IMR-90 (cell line): Measurements from ENCODE around the gene ADISSP. TPM values are rescaled to one million over a fixed set of nuclear protein-coding genes. Genes with fewer than 3 reads are reported as not detected.

Experiments
- ATAC-seq: fragments of 200-7000 bp; cut with Tn5 transposase; 2 replicates; pipeline ENCODE4 v1.9.1; 2020; ENCODE audit warnings: low read depth, mild to moderate bottlenecking, moderate library complexity
- BruUV-seq: library from RNA; stranded (reverse); fragments of 400-500 nt; replicated peaks from 2 replicates; lab custom pipeline; 2021; lab: Mats Ljungman, UMichigan
- CTCF ChIA-PET: fragments of 300-600 bp; formaldehyde crosslinking; extraction: SDS; loops from one replicate; lab custom pipeline; 2021; ENCODE audit warnings: antibody characterized with exemption; lab: Yijun Ruan, JAX
- POLR2A ChIA-PET: fragments of 300-600 bp; sonication (Branson Sonifier 250); formaldehyde crosslinking; loops from one replicate; lab custom pipeline; 2022; ENCODE audit warnings: antibody characterized with exemption; ENCODE audit not compliant: unreplicated experiment; lab: Charles Lee
- DNase-seq: peaks from one replicate; pipeline ENCODE4 v3.0.0; 2013
- H2AFZ ChIP-seq: replicated peaks from 2 replicates; pipeline ENCODE3; 2013; ENCODE audit warnings: low read length, mild to moderate bottlenecking; ENCODE audit not compliant: poor library complexity
- H2AK5ac ChIP-seq: 2 replicates; pipeline ENCODE4 v1.6.1; 2013; ENCODE audit warnings: low read depth, low read length, inconsistent platforms
- H2AK9ac ChIP-seq: replicated peaks from 2 replicates; pipeline ENCODE3; 2013; ENCODE audit warnings: mild to moderate bottlenecking, low read depth, low read length, moderate library complexity; ENCODE audit not compliant: poor library complexity
- H2BK120ac ChIP-seq: 2 replicates; pipeline ENCODE4 v1.6.1; 2013; ENCODE audit warnings: low read depth, low read length, inconsistent platforms
- H2BK15ac ChIP-seq: 3 replicates; pipeline ENCODE4 v1.6.1; 2013; ENCODE audit warnings: low read depth, low read length, inconsistent platforms
- H2BK20ac ChIP-seq: 2 replicates; pipeline ENCODE4 v1.6.1; 2013; ENCODE audit warnings: low read depth, mild to moderate bottlenecking, inconsistent platforms, low read length, moderate library complexity
- H2BK5ac ChIP-seq: 2 replicates; pipeline ENCODE4 v1.6.1; 2013; ENCODE audit warnings: mild to moderate bottlenecking, low read depth, low read length, inconsistent platforms; ENCODE audit not compliant: poor library complexity, severe bottlenecking
- H3K14ac ChIP-seq: replicated peaks from 2 replicates; pipeline ENCODE4 v1.6.1; 2013; ENCODE audit warnings: low read depth, low read length, inconsistent platforms
- H3K18ac ChIP-seq: 2 replicates; pipeline ENCODE4 v1.6.1; 2013; ENCODE audit warnings: low read depth, low read length, control low read depth
- H3K23ac ChIP-seq: 2 replicates; pipeline ENCODE4 v1.6.1; 2013; ENCODE audit warnings: low read depth, low read length, inconsistent platforms
- H3K27ac ChIP-seq: 2 replicates; pipeline ENCODE4 v1.5.1; 2013; ENCODE audit warnings: mild to moderate bottlenecking, control low read depth, low read length; ENCODE audit not compliant: insufficient read depth
- H3K27me3 ChIP-seq: 2 replicates; pipeline ENCODE4 v1.6.1; 2013; ENCODE audit warnings: low read length; ENCODE audit not compliant: control insufficient read depth, insufficient read depth
- H3K36me3 ChIP-seq: 2 replicates; pipeline ENCODE4 v1.6.1; 2013; ENCODE audit warnings: low read length, mixed read lengths; ENCODE audit not compliant: control insufficient read depth, insufficient read depth
- H3K4ac ChIP-seq: 2 replicates; pipeline ENCODE4 v1.6.1; 2013; ENCODE audit warnings: low read depth, low read length, inconsistent platforms
- H3K4me1 ChIP-seq: 2 replicates; pipeline ENCODE4 v1.6.1; 2013; ENCODE audit warnings: low read length, mixed read lengths; ENCODE audit not compliant: control insufficient read depth, insufficient read depth
- H3K4me2 ChIP-seq: 2 replicates; pipeline ENCODE4 v1.6.1; 2013; ENCODE audit warnings: low read depth, mild to moderate bottlenecking, control low read depth, low read length, moderate library complexity
- H3K4me3 ChIP-seq: 2 replicates; pipeline ENCODE4 v1.5.1; 2013; ENCODE audit warnings: low read depth, mild to moderate bottlenecking, control low read depth, low read length, moderate library complexity; ENCODE audit not compliant: insufficient read depth
- H3K56ac ChIP-seq: 2 replicates; pipeline ENCODE4 v1.6.1; 2013; ENCODE audit warnings: low read length, inconsistent platforms; ENCODE audit not compliant: insufficient read depth; ENCODE audit errors: extremely low read depth
- H3K79me1 ChIP-seq, 2 experiments: 2 replicates each; pipeline ENCODE4 v1.6.1; 2013; ENCODE audit warnings: low read length in 2 of 2, inconsistent platforms in 1 of 2, low read depth in 1 of 2
- H3K9ac ChIP-seq: 2 replicates; pipeline ENCODE4 v1.6.1; 2013; ENCODE audit warnings: low read depth, low read length, control low read depth
- H3K9me1 ChIP-seq: 2 replicates; pipeline ENCODE4 v1.6.1; 2013; ENCODE audit warnings: low read length, inconsistent platforms; ENCODE audit not compliant: insufficient read depth
- H3K9me3 ChIP-seq: 2 replicates; pipeline ENCODE4 v1.6.1; 2013; ENCODE audit warnings: low read length; ENCODE audit not compliant: control insufficient read depth, insufficient read depth
- H4K20me1 ChIP-seq: 2 replicates; pipeline ENCODE4 v1.6.1; 2013; ENCODE audit warnings: low read length, inconsistent platforms; ENCODE audit not compliant: insufficient read depth
- H4K5ac ChIP-seq: 2 replicates; pipeline ENCODE4 v1.6.1; 2013; ENCODE audit warnings: mild to moderate bottlenecking, low read depth, low read length, control low read depth
- H4K8ac ChIP-seq, 2 experiments: 2 replicates each; pipeline ENCODE4 v1.6.1; 2013; ENCODE audit warnings: low read depth in 2 of 2, low read length in 2 of 2, control low read depth in 1 of 2, inconsistent platforms in 1 of 2
- H4K91ac ChIP-seq: 2 replicates; pipeline ENCODE4 v1.6.1; 2013; ENCODE audit warnings: low read depth, low read length, inconsistent platforms; ENCODE audit not compliant: insufficient read depth
- BHLHE40 ChIP-seq: fragments of 150-350 bp; IDR thresholded peaks from 2 replicates; pipeline ENCODE4 v1.6.1; 2016; ENCODE audit warnings: mild to moderate bottlenecking, low read depth, low read length
- CEBPB ChIP-seq: IDR thresholded peaks from 2 replicates; pipeline ENCODE4 v1.6.1; 2012; ENCODE audit warnings: low read depth, low read length, improper control_type of control experiment
- CHD1 ChIP-seq: IDR thresholded peaks from 2 replicates; pipeline ENCODE4 v1.6.1; 2012; ENCODE audit warnings: low read depth, low read length, improper control_type of control experiment
- FOS ChIP-seq: fragments of 150-350 bp; IDR thresholded peaks from 2 replicates; pipeline ENCODE4 v1.6.1; 2016; ENCODE audit warnings: low read depth, low read length
- MAFK ChIP-seq: IDR thresholded peaks from 2 replicates; pipeline ENCODE4 v1.6.1; 2012; ENCODE audit warnings: low read depth, low read length, improper control_type of control experiment
- MAZ ChIP-seq: IDR thresholded peaks from 2 replicates; pipeline ENCODE4 v1.6.1; 2012; ENCODE audit warnings: low read depth, mild to moderate bottlenecking, low read length, improper control_type of control experiment, moderate library complexity, borderline replicate concordance
- MXI1 ChIP-seq: IDR thresholded peaks from 2 replicates; pipeline ENCODE4 v1.6.1; 2012; ENCODE audit warnings: low read depth, mild to moderate bottlenecking, low read length, moderate library complexity, borderline replicate concordance
- NFE2L2 ChIP-seq: fragments of 150-350 bp; IDR thresholded peaks from 2 replicates; pipeline ENCODE4 v1.6.1; 2016; ENCODE audit warnings: low read depth, mild to moderate bottlenecking, low read length
- POLR2A ChIP-seq: IDR thresholded peaks from 2 replicates; pipeline ENCODE4 v1.6.1; 2012; ENCODE audit warnings: mild to moderate bottlenecking, low read depth, low read length
- RAD21 ChIP-seq: IDR thresholded peaks from 2 replicates; pipeline ENCODE4 v1.6.1; 2012; ENCODE audit warnings: low read length, improper control_type of control experiment
- RCOR1 ChIP-seq: IDR thresholded peaks from 2 replicates; pipeline ENCODE4 v1.6.1; 2012; ENCODE audit warnings: mild to moderate bottlenecking, low read length, improper control_type of control experiment; ENCODE audit not compliant: insufficient replicate concordance
- RFX5 ChIP-seq: IDR thresholded peaks from 2 replicates; pipeline ENCODE4 v1.8.0; 2012; ENCODE audit warnings: low read depth, mild to moderate bottlenecking, low read length, moderate library complexity
- SMC3 ChIP-seq: fragments of 150-350 bp; IDR thresholded peaks from 2 replicates; pipeline ENCODE4 v1.6.1; 2016; ENCODE audit warnings: low read depth, mild to moderate bottlenecking, antibody characterized with exemption, low read length, moderate library complexity
- WGBS, 2 experiments: methylation state at CpG; one replicate each; pipeline versions ENCODE4 v1.1.5 to v1.1.7; 2013; ENCODE audit warnings: missing lambda C conversion rate in 2 of 2; ENCODE audit not compliant: insufficient read length in 1 of 2; ENCODE audit errors: extremely low coverage in 2 of 2; 5-methylcytosine and 5-hydroxymethylcytosine counted together
- dilution Hi-C: fragments of 300-500 bp; cut with HindIII; formaldehyde crosslinking; loops from one replicate; pipeline ENCODE4 v1.14.3; 2018; ENCODE audit warnings: low sequenced_read_pairs; ENCODE audit not compliant: unreplicated experiment
- in situ Hi-C: fragments of 300-500 bp; cut with MboI; formaldehyde crosslinking; loops from 3 replicates; pipeline ENCODE4 v1.14.3; 2019; ENCODE audit warnings: low sequenced_read_pairs, inconsistent platforms, mixed read lengths
- intact Hi-C: fragments of 100-400 bp; cut with micrococcal nuclease; formaldehyde crosslinking; loops from 2 replicates; pipeline ENCODE4 v1.10.0; 2022
- polyA plus RNA-seq, 3 experiments: library from polyadenylated mRNA; depleted of rRNA; stranded (reverse); fragments of >200 nt; gene quantifications; 2 replicates each; pipeline ENCODE4 v1.2.3, GENCODE V29; 2012; ENCODE audit warnings: low replicate concordance in 1 of 3
- total RNA-seq: library from RNA; depleted of rRNA; stranded (reverse); fragments of >200 nt; gene quantifications from 2 replicates; pipeline ENCODE4 v1.2.3, GENCODE V29; 2012
- TF ChIP-seq, protein P1 (sequence below): fragments of 150-350 bp; IDR thresholded peaks from 2 replicates; pipeline ENCODE4 v1.6.1; 2017; ENCODE audit warnings: mild to moderate bottlenecking, antibody characterized with exemption, low read length, low read depth
- TF ChIP-seq, protein P2 (sequence below): fragments of 150-350 bp; IDR thresholded peaks from 2 replicates; pipeline ENCODE4 v1.6.1; 2016; ENCODE audit warnings: low read depth, mild to moderate bottlenecking, low read length, moderate library complexity, borderline replicate concordance
- TF ChIP-seq, protein P3 (sequence below): conservative IDR thresholded peaks from 2 replicates; pipeline ENCODE4 v1.5.1; 2012; ENCODE audit warnings: mild to moderate bottlenecking, low read depth, low read length, improper control_type of control experiment

The ADISSP gene
- total and polyA plus RNA-seq, 2 of the 4 experiments (the other 2 are of a cell fraction), result 31.9 to 58.2 TPM

DNA sequence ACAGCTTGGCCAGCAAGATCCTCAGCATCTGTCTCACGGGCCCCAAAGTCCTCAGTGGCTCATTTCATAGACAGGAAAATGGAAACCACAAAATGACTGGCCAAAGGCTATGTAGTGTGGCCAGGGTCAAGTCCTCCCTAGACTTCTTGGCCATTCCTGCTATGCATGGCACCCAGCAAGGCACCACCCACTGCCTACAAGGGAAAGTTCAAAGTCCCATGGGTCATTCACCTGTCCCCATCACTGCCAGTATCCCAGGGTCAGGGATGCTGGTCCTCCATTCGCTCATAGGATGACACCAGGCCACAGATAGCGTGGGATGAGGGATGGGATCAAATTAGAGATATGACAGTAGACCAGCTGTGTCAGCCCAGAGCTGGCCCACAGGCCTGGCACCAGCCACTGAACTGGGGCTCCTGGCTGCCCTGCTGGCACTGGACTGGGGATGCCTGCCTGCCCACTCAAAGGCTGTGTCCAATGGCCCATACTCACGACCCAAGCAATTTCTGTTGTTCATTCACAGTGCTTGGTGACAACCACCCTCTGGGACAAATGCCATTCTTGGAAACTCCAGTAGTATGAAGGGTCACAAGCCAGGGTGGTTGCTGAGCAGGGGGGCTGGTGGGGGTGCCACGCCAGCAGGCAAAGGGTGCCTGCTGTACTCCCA is 11.6 kb downstream of the ADISSP start:
- no peak overlapping the region for H2BK5ac ChIP-seq
- no peak overlapping the region for H3K14ac ChIP-seq
- intact Hi-C loops, result no loop called here
- no peaks in the 10 kb centered on the region for H3K27me3 ChIP-seq
- no peaks in the 10 kb centered on the region for H3K9me3 ChIP-seq
- H3K79me1 ChIP-seq, result peaks cover 0 to 13% of the 10 kb centered on the region in 2 experiments; a peak in 2 of 4 replicates
- H3K23ac ChIP-seq, result no peak overlapping the region
- no peak overlapping the region for H3K4me2 ChIP-seq
- no peak overlapping the region for H2BK15ac ChIP-seq
- no peak overlapping the region for H3K9ac ChIP-seq
- POLR2A ChIA-PET, result no interaction called here
- peaks cover 10% of the 10 kb centered on the region for H3K36me3 ChIP-seq
- no TSS peak for BruUV-seq
- no peak overlapping the region for H4K91ac ChIP-seq
- H3K4me1 ChIP-seq, result no peaks in the 10 kb centered on the region; the same call in 1 of the 2 replicates
- WGBS, 2 experiments, result 89% methylated on average over 3 of the region's 5 CpGs; no CpG with 5 or more reads in 1 of the 2 experiments
- no peak overlapping the region for H3K4ac ChIP-seq
- dilution Hi-C loops, result no loop called here
- H3K4me3 ChIP-seq, result no peak overlapping the region
- ATAC-seq (no peak), DNase-seq (no peak)
- TF ChIP-seq RCOR1 (no peak), RFX5 (no peak), MXI1 (no peak), BHLHE40 (no peak), NFE2L2 (no peak), CEBPB (no peak), RAD21 (no peak), SMC3 (no peak), CHD1 (no peak), MAZ (no peak), FOS (no peak), MAFK (no peak), POLR2A (no peak)
- TF ChIP-seq, protein P1, sequence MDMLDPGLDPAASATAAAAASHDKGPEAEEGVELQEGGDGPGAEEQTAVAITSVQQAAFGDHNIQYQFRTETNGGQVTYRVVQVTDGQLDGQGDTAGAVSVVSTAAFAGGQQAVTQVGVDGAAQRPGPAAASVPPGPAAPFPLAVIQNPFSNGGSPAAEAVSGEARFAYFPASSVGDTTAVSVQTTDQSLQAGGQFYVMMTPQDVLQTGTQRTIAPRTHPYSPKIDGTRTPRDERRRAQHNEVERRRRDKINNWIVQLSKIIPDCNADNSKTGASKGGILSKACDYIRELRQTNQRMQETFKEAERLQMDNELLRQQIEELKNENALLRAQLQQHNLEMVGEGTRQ, result no peak
- TF ChIP-seq, protein P2, sequence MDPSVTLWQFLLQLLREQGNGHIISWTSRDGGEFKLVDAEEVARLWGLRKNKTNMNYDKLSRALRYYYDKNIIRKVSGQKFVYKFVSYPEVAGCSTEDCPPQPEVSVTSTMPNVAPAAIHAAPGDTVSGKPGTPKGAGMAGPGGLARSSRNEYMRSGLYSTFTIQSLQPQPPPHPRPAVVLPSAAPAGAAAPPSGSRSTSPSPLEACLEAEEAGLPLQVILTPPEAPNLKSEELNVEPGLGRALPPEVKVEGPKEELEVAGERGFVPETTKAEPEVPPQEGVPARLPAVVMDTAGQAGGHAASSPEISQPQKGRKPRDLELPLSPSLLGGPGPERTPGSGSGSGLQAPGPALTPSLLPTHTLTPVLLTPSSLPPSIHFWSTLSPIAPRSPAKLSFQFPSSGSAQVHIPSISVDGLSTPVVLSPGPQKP, result no peak
- TF ChIP-seq, protein P3, sequence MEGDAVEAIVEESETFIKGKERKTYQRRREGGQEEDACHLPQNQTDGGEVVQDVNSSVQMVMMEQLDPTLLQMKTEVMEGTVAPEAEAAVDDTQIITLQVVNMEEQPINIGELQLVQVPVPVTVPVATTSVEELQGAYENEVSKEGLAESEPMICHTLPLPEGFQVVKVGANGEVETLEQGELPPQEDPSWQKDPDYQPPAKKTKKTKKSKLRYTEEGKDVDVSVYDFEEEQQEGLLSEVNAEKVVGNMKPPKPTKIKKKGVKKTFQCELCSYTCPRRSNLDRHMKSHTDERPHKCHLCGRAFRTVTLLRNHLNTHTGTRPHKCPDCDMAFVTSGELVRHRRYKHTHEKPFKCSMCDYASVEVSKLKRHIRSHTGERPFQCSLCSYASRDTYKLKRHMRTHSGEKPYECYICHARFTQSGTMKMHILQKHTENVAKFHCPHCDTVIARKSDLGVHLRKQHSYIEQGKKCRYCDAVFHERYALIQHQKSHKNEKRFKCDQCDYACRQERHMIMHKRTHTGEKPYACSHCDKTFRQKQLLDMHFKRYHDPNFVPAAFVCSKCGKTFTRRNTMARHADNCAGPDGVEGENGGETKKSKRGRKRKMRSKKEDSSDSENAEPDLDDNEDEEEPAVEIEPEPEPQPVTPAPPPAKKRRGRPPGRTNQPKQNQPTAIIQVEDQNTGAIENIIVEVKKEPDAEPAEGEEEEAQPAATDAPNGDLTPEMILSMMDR, result no peak
- no peak overlapping the region for H2AK9ac ChIP-seq
- H4K8ac ChIP-seq, result no peak overlapping the region
- H3K9me1 ChIP-seq, result peaks cover 5% of the 10 kb centered on the region
- no peak overlapping the region for H3K56ac ChIP-seq
- no peak overlapping the region for H2BK20ac ChIP-seq
- peaks cover 14% of the 10 kb centered on the region; the same call in 1 of the 2 replicates for H4K20me1 ChIP-seq
- in situ Hi-C loops, result no loop called here
- no peak overlapping the region for H2BK120ac ChIP-seq
- no peak overlapping the region for H2AFZ ChIP-seq
- no peak overlapping the region for H3K27ac ChIP-seq
- CTCF ChIA-PET, result no interaction called here
- no peak overlapping the region for H3K18ac ChIP-seq
- no peak overlapping the region for H2AK5ac ChIP-seq
- no peak overlapping the region for H4K5ac ChIP-seq
